RWPE1 (cell line): ENCODE data around the gene ZNF575.

ENCODE experiments used
- CTCF ChIA-PET: fragments of 350-600 bp; sonication (Branson Sonifier 250); formaldehyde crosslinking; extraction: SDS; loops from one replicate; lab custom pipeline; 2021; lab: Yijun Ruan, JAX
- POLR2A ChIA-PET: fragments of 400-600 bp; formaldehyde crosslinking; extraction: SDS; loops from one replicate; lab custom pipeline; 2020; ENCODE audit warnings: antibody characterized with exemption; ENCODE audit not compliant: low non-redundant PET; lab: Yijun Ruan, JAX
- DNase-seq: peaks from one replicate; pipeline ENCODE4 v3.0.0; 2012; ENCODE audit warnings: low spot score
- H3K27ac ChIP-seq: fragments of 450-650 bp; 2 replicates; pipeline ENCODE4 v1.5.1; 2017
- TF ChIP-seq, protein P1 (sequence below): fragments of 450-650 bp; conservative IDR thresholded peaks from 2 replicates; pipeline ENCODE4 v1.5.1; 2017; ENCODE audit warnings: low read depth, mild to moderate bottlenecking

ZNF575 gene

DNA sequence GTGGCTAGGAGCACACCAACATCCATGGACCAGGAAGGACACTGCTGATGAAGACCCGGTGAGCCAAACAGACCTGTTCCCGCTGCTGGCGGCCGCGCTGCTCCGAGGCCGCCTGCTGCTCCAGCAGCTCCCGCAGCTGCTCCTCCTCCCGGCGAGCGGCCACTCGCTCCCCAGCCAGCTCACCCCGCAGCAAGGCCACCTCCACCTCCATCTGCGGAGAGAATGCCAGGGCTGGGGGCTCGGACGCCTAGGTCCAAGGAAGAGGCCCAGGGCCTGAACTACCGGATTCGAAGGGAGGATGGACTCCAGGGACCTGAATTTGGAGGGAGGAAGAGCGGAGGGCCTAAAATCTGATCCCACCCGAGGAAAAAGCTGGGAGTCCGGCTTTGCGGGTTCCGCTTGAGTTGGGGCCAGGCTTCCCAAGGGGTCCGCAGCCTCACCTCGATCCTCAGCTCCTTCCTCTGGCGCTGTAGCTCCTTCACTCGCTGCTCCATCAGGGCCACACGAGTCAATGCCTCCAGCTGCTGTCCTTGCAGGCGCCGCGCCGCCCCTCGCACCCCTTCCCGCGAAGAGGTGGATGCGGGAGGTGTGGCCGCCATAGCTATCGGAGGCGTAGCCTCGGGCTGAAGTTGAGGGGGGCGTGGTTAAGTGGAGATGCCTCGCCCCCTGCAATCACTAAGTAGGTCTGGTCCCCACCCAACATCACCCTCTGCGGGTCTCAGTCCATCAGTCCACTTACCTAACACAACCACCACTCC is 31.1 kb upstream of the ZNF575 start:
- ChIA-PET POLR2A (no interaction called here), CTCF (interaction anchor here (0.6 kb wide), 1 partner anchor 19 kb away, joined by 3 read pairs; no protein-coding TSS in a partner anchor)
- no peak for DNase-seq
- TF ChIP-seq, protein P1, sequence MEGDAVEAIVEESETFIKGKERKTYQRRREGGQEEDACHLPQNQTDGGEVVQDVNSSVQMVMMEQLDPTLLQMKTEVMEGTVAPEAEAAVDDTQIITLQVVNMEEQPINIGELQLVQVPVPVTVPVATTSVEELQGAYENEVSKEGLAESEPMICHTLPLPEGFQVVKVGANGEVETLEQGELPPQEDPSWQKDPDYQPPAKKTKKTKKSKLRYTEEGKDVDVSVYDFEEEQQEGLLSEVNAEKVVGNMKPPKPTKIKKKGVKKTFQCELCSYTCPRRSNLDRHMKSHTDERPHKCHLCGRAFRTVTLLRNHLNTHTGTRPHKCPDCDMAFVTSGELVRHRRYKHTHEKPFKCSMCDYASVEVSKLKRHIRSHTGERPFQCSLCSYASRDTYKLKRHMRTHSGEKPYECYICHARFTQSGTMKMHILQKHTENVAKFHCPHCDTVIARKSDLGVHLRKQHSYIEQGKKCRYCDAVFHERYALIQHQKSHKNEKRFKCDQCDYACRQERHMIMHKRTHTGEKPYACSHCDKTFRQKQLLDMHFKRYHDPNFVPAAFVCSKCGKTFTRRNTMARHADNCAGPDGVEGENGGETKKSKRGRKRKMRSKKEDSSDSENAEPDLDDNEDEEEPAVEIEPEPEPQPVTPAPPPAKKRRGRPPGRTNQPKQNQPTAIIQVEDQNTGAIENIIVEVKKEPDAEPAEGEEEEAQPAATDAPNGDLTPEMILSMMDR = no peak
- H3K27ac ChIP-seq = no peak overlapping the region

DNA sequence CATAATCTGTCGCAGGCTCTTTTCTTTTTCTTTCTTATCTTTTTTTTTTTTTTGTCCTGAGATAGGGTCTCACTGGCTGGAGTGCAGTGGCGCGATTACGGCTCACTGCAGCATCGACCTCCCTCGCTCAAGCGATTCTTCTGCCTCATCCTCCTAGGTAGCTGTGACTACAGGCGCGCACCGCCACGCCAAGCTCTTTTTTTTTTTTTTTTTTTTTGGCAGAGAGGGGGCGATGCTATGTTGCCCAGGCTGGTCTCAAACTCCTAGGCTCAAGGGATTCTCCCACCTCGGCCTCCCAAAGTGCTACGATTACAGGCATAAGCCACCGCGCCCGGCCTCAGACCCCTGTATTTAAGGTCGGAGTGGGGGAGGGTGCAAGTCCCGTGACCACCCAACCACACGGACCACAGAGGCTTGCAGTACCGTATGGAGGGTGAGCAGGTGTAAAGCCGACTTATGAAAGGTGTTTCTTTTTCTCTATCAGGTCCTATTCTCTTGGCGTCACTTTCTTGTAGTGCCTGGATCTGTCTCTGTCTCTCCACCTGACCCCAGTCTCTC is 30.5 kb upstream of the ZNF575 start:
- no peak for DNase-seq
- H3K27ac ChIP-seq = no peak overlapping the region
- POLR2A ChIA-PET = no interaction called here
- TF ChIP-seq, protein P1 = no peak
- CTCF ChIA-PET = interaction anchor here (0.6 to 2.9 kb wide), 2 partner anchors 17 to 19 kb away, joined by 3 to 9 read pairs; no protein-coding TSS in a partner anchor

DNA sequence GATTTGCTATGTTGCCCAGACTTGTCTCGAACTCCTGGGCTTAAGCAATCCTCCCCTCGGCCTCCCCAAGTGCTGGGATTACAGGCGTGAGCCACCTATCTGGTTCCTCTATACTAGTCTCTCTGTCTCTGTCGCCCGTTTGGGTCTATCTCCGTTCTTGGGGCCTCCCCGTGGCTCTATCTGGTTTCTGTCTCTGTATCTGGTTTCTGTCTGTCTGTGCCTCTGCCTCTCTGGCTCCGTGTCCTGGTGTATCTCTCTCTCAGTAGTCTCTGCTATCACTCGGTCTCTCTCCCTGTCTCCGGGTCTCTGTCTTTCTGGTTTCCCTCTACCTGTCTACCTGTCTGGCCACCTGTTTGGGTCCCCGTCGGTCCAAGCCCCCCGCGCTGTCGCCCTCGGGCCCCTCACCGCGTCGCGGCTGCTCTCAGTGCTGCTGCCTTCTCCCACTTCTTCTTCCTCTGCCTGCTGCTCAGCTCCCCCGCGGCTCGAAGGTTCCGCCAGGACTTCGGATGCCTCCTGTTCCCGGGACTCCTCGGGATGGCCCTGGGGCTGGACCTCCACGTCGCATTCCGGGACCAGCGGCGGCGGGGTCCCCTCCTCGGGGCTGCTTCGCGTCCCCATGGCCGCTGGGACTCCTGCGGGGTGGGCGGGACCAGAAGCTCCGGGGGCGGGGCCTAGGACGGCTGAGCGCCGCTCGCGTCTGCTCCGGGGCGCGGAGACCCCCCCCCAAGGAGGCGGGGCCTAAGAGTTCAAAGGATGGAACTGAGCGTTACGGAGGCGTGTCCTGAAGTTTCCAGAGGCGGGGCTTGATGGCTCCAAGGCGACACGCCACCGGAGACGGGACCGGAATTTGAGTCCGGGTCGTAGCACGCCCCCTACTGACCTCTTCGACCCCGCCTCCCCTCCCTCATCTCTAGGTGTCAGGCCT is 29.2 kb upstream of the ZNF575 start:
- TF ChIP-seq, protein P1 = no peak
- POLR2A ChIA-PET = interaction anchor here (0.5 to 0.6 kb wide), 2 partner anchors 21 to 29 kb away, joined by 3 to 4 read pairs; no protein-coding TSS in a partner anchor
- peak overlapping the region; percentile 87 for H3K27ac ChIP-seq
- CTCF ChIA-PET = interaction anchor here (0.8 to 2.9 kb wide), 3 partner anchors 16 to 71 kb away, joined by 3 to 9 read pairs (median 9); no protein-coding TSS in a partner anchor
- DNase-seq = peak; percentile 94

DNA sequence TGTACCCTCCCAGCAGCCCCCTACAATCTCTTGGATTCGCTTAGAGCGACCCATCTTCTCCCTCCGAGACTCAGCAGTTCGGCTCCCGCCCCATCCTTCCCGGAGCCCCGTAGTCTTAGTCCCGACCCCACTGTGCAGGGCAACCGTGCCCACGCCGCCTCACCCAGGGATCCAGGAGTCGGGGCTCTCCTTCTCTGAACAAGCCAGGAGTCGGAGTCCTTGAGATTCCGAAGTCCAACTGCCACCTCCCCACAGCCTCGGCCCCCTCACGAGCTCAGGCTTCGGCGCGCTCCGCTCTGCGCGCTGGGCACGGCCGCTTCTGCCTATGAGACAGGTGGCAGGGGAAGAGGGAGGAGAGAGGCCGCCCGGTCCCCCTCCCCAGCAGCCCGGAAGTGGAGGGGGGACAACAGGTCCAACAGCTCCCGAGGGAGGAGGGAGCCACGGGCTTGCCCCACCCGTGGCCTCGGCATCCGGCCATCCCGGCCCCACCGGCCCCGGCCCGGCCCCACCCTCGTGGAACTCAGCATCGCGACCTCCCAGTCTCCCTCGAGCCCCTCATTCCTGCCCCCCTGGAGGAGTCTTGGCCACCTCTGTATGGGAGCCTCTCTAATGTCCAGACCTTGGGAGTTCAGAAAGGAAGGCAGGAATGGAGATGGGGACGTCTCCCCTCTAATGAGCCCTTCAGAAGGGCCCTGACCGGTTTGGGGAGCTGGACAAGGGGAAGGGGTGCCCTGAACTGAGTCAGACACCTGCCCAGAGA is 28.4 kb upstream of the ZNF575 start, which contains the start of gene PHLDB3:
Gene PHLDB3, minus strand, starts transcription at position 321 of the 760 bp plus-strand sequence. CDS start 628 bp downstream, outside the sequence.
- TF ChIP-seq, protein P1 = no peak
- CTCF ChIA-PET = interaction anchor here (0.8 to 2.9 kb wide), 3 partner anchors 15 to 72 kb away, joined by 3 to 9 read pairs (median 9); no protein-coding TSS in a partner anchor
- peak within 1 kb of the TSS; percentile 87 for H3K27ac ChIP-seq
- no peak for DNase-seq
- POLR2A ChIA-PET = no interaction called here

DNA sequence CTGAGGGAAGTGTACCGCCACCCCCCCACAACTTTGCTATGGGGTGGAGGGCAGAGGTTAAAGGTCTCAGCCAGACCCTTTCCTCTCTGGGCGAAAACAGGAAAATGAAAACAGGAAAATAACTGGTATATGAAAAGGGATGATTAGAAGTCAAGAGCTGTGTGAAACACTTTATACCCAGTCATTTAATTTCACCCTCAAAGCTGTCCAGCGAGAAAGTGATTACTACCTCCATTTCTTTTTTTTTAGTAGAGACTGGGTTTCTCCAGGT is 27.9 kb upstream of the ZNF575 start:
- no peak for DNase-seq
- H3K27ac ChIP-seq = peak overlapping the region; percentile 87
- TF ChIP-seq, protein P1 = no peak
- ChIA-PET CTCF (interaction anchor here (1.9 to 2.9 kb wide), 2 partner anchors 14 to 58 kb away, joined by 9 read pairs; no protein-coding TSS in a partner anchor), POLR2A (no interaction called here)
